SK-N-SH treated with all-trans-retinoic acid at 6 μM for 48 hours (cell line): ENCODE results near the gene KDM4B.

Source experiments
- ATAC-seq: fragments of 200-7000 bp; cut with Tn5 transposase; 3 replicates; pipeline ENCODE4 v1.9.1; 2020; ENCODE audit warnings: mild to moderate bottlenecking, moderate library complexity
- ARNTL ChIP-seq: fragments of 450-650 bp; formaldehyde crosslinking; IDR thresholded peaks from 2 replicates; pipeline ENCODE4 v1.5.0; 2020; ENCODE audit warnings: low read depth, mild to moderate bottlenecking, moderate library complexity, borderline replicate concordance
- BACH2 ChIP-seq: fragments of 250-450 bp; sonication (Bioruptor Pico); IDR thresholded peaks from 2 replicates; pipeline ENCODE4 v1.9.0; 2021; ENCODE audit warnings: mild to moderate bottlenecking, borderline replicate concordance
- CSDC2 ChIP-seq: fragments of 250-450 bp; sonication (Bioruptor Pico); IDR thresholded peaks from 2 replicates; pipeline ENCODE4 v1.5.0; 2020; ENCODE audit warnings: mild to moderate bottlenecking, moderate library complexity
- ESRRG ChIP-seq: fragments of 250-450 bp; sonication (Bioruptor Pico); IDR thresholded peaks from 2 replicates; pipeline ENCODE4 v1.6.1; 2021; ENCODE audit warnings: mild to moderate bottlenecking
- GLIS3 ChIP-seq: fragments of 250-450 bp; sonication (Bioruptor Pico); IDR thresholded peaks from 2 replicates; pipeline ENCODE4 v1.5.0; 2020; ENCODE audit warnings: mild to moderate bottlenecking, moderate library complexity
- ISL1 ChIP-seq: fragments of 250-450 bp; sonication (Bioruptor Pico); IDR thresholded peaks from 2 replicates; pipeline ENCODE4 v2.1.2; 2022; ENCODE audit warnings: mild to moderate bottlenecking, moderate library complexity
- OSR1 ChIP-seq: fragments of 250-450 bp; sonication (Bioruptor Pico); IDR thresholded peaks from 2 replicates; pipeline ENCODE4 v1.8.0; 2022; ENCODE audit warnings: moderate library complexity, mild to moderate bottlenecking, inconsistent platforms
- PPARA ChIP-seq: fragments of 250-450 bp; sonication (Bioruptor Pico); IDR thresholded peaks from 2 replicates; pipeline ENCODE4 v1.5.0; 2020; ENCODE audit warnings: mild to moderate bottlenecking, borderline replicate concordance
- RARB ChIP-seq: fragments of 250-450 bp; sonication (Bioruptor Pico); IDR thresholded peaks from 2 replicates; pipeline ENCODE4 v1.8.0; 2021; ENCODE audit warnings: mild to moderate bottlenecking, moderate library complexity
- SNAI2 ChIP-seq: fragments of 250-450 bp; sonication (Bioruptor Pico); IDR thresholded peaks from 2 replicates; pipeline ENCODE4 v1.5.0; 2020; ENCODE audit warnings: mild to moderate bottlenecking, moderate library complexity
- TCF4 ChIP-seq: fragments of 250-450 bp; sonication (Bioruptor Pico); IDR thresholded peaks from 2 replicates; pipeline ENCODE4 v1.8.0; 2021; ENCODE audit warnings: mild to moderate bottlenecking, moderate library complexity, borderline replicate concordance
- ZC3H10 ChIP-seq: fragments of 250-450 bp; sonication (Bioruptor Pico); IDR thresholded peaks from 2 replicates; pipeline ENCODE4 v1.5.1; 2021; ENCODE audit warnings: mild to moderate bottlenecking, moderate library complexity
- ZFP3 ChIP-seq: fragments of 250-450 bp; sonication (Bioruptor Pico); IDR thresholded peaks from 2 replicates; pipeline ENCODE4 v1.5.0; 2020; ENCODE audit warnings: mild to moderate bottlenecking, moderate library complexity
- ZFP30 ChIP-seq: fragments of 450-650 bp; formaldehyde crosslinking; IDR thresholded peaks from 2 replicates; pipeline ENCODE4 v1.5.0; 2022; ENCODE audit warnings: mild to moderate bottlenecking, moderate library complexity
- ZNF565 ChIP-seq: fragments of 450-650 bp; formaldehyde crosslinking; conservative IDR thresholded peaks from 2 replicates; pipeline ENCODE4 v1.5.0; 2020; ENCODE audit warnings: low read depth, mild to moderate bottlenecking, moderate library complexity
- ZNF70 ChIP-seq: fragments of 450-650 bp; formaldehyde crosslinking; IDR thresholded peaks from 2 replicates; pipeline ENCODE4 v1.5.0; 2020; ENCODE audit warnings: mild to moderate bottlenecking, moderate library complexity
- ZNF8 ChIP-seq: fragments of 450-650 bp; formaldehyde crosslinking; IDR thresholded peaks from 2 replicates; pipeline ENCODE4 v1.5.0; 2020; ENCODE audit warnings: mild to moderate bottlenecking, moderate library complexity
- TF ChIP-seq, protein P1 (sequence below): fragments of 250-450 bp; sonication (Bioruptor Pico); IDR thresholded peaks from 2 replicates; pipeline ENCODE4 v1.5.1; 2020; ENCODE audit warnings: low read depth, mild to moderate bottlenecking, moderate library complexity
- TF ChIP-seq, protein P2 (sequence below): fragments of 250-450 bp; sonication (Bioruptor Pico); IDR thresholded peaks from 2 replicates; pipeline ENCODE4 v1.8.0; 2021; ENCODE audit warnings: low read depth, mild to moderate bottlenecking, moderate library complexity, borderline replicate concordance
- TF ChIP-seq, protein P3 (sequence below): fragments of 250-450 bp; sonication (Bioruptor Pico); IDR thresholded peaks from 2 replicates; pipeline ENCODE4 v1.5.1; 2021; ENCODE audit warnings: mild to moderate bottlenecking, moderate library complexity
- TF ChIP-seq, protein P4 (sequence below): fragments of 250-450 bp; sonication (Bioruptor Pico); IDR thresholded peaks from 2 replicates; pipeline ENCODE4 v1.5.0; 2020; ENCODE audit warnings: mild to moderate bottlenecking, moderate library complexity

The KDM4B gene

DNA sequence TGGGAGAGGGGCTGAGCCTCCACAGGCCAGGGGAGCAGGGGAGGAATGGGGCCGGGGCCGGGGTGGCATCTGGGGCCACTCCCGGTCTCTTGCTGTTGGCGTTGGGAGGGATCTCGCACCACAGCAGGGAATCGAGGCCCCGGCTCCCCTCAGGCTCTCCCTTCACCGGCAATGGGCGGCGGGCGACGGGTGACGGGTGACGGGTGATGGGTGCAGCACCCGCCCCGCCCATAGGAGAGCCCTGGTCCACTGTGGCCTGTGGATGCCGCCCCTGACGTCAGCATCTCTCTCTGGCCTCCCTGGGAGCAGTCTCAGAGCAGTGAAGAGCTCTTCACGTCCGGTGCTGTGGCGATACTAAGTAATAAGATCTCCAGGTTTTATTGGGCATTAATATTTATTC is 133.6 kb downstream of the KDM4B start:
- ATAC-seq: no peak
- TF ChIP-seq RARB (CRISPR knock-in tag) (no peak), SNAI2 (no peak), PPARA (CRISPR knock-in tag) (no peak), OSR1 (no peak), ZNF70 (CRISPR knock-in tag) (no peak), ESRRG (no peak), ARNTL (no peak), ZNF8 (CRISPR knock-in tag) (no peak), ZFP30 (CRISPR knock-in tag) (no peak), TCF4 (CRISPR knock-in tag) (no peak), BACH2 (CRISPR knock-in tag) (no peak), ZFP3 (CRISPR knock-in tag) (no peak), ZNF565 (CRISPR knock-in tag) (no peak), ISL1 (CRISPR knock-in tag) (no peak), GLIS3 (CRISPR knock-in tag) (no peak), ZC3H10 (CRISPR knock-in tag) (no peak), CSDC2 (no peak)
- TF ChIP-seq, protein P1, sequence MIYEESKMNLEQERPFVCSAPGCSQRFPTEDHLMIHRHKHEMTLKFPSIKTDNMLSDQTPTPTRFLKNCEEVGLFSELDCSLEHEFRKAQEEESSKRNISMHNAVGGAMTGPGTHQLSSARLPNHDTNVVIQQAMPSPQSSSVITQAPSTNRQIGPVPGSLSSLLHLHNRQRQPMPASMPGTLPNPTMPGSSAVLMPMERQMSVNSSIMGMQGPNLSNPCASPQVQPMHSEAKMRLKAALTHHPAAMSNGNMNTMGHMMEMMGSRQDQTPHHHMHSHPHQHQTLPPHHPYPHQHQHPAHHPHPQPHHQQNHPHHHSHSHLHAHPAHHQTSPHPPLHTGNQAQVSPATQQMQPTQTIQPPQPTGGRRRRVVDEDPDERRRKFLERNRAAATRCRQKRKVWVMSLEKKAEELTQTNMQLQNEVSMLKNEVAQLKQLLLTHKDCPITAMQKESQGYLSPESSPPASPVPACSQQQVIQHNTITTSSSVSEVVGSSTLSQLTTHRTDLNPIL (CRISPR knock-in tag): no peak
- TF ChIP-seq, protein P2, sequence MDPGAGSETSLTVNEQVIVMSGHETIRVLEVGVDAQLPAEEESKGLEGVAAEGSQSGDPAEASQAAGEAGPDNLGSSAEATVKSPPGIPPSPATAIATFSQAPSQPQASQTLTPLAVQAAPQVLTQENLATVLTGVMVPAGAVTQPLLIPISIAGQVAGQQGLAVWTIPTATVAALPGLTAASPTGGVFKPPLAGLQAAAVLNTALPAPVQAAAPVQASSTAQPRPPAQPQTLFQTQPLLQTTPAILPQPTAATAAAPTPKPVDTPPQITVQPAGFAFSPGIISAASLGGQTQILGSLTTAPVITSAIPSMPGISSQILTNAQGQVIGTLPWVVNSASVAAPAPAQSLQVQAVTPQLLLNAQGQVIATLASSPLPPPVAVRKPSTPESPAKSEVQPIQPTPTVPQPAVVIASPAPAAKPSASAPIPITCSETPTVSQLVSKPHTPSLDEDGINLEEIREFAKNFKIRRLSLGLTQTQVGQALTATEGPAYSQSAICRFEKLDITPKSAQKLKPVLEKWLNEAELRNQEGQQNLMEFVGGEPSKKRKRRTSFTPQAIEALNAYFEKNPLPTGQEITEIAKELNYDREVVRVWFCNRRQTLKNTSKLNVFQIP: no peak
- TF ChIP-seq, protein P3, sequence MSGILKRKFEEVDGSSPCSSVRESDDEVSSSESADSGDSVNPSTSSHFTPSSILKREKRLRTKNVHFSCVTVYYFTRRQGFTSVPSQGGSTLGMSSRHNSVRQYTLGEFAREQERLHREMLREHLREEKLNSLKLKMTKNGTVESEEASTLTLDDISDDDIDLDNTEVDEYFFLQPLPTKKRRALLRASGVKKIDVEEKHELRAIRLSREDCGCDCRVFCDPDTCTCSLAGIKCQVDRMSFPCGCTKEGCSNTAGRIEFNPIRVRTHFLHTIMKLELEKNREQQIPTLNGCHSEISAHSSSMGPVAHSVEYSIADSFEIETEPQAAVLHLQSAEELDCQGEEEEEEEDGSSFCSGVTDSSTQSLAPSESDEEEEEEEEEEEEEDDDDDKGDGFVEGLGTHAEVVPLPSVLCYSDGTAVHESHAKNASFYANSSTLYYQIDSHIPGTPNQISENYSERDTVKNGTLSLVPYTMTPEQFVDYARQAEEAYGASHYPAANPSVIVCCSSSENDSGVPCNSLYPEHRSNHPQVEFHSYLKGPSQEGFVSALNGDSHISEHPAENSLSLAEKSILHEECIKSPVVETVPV (CRISPR knock-in tag): no peak
- TF ChIP-seq, all 23 proteins: peak for 0

DNA sequence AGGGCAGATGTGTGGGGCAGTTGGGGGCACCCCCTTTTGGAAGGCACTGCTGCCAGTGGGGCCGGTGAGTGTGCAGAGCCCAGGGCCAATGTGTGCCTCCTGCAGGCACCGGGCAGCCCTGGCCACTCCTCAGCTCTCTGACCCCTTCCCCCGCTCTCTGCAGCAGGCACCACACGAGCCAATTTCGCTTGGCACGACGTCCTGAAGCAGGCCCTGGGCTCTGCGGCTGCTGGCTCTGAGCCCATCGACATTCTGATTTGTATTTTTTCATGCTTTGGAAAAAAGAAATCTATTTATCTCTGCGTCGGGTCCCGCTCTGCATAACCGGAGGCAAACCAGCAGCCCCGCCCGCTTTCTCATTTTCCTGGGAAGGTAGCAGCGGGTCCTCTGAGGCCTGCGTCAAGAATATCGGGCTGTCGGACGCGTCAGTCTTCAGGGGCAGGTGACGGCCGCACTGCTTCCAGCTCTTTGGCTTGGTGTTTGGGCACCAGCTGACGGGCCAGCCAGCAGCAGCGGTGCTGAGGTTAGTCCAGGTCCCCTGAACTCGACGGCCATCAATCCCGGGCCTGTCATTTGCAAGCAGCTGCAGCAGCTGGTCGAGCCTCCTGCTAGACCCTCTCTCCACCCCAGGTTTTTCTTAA is 134.3 kb downstream of the KDM4B start:
- ATAC-seq: peak; percentile 94

DNA sequence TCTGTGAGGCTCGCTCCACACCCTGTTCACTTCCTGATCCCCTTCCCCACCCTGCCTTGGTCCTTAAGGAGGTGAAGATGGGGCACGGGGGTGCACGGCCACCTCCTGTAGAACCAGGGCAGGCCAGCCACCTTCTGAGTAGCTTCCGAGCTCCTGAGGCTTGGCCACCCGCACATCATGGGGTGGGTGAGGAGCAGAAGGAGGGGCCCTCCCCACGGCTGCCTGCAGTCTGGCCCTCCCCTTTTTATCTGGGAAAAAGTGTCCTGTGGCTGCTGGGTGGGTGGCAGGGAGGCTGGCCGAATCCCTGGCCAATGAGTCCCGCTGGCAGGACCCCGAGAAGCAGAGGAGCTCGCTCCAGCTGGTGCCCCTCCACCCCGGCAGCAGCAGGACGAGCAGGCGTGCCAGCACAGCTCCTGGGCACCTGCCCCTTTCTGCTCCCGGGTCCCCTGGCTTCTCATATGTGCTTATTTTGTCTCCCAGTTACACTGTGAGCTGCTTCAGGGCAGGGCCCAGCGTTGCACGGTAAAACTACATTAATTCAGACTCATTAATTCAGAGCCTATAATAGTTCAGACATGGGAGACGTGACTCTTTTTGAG is 135.0 kb downstream of the KDM4B start:
- ATAC-seq: no peak
- TF ChIP-seq GLIS3 (CRISPR knock-in tag): no peak
- TF ChIP-seq BACH2 (CRISPR knock-in tag): no peak
- TF ChIP-seq, all 23 proteins: peak for 0

More for the DNA sequence above, 134.3 kb downstream of the KDM4B start:
- TF ChIP-seq ZC3H10 (CRISPR knock-in tag) (no peak), TCF4 (CRISPR knock-in tag) (peak; percentile 33; the same call in 1 of the 2 replicates)
- TF ChIP-seq, protein P4, sequence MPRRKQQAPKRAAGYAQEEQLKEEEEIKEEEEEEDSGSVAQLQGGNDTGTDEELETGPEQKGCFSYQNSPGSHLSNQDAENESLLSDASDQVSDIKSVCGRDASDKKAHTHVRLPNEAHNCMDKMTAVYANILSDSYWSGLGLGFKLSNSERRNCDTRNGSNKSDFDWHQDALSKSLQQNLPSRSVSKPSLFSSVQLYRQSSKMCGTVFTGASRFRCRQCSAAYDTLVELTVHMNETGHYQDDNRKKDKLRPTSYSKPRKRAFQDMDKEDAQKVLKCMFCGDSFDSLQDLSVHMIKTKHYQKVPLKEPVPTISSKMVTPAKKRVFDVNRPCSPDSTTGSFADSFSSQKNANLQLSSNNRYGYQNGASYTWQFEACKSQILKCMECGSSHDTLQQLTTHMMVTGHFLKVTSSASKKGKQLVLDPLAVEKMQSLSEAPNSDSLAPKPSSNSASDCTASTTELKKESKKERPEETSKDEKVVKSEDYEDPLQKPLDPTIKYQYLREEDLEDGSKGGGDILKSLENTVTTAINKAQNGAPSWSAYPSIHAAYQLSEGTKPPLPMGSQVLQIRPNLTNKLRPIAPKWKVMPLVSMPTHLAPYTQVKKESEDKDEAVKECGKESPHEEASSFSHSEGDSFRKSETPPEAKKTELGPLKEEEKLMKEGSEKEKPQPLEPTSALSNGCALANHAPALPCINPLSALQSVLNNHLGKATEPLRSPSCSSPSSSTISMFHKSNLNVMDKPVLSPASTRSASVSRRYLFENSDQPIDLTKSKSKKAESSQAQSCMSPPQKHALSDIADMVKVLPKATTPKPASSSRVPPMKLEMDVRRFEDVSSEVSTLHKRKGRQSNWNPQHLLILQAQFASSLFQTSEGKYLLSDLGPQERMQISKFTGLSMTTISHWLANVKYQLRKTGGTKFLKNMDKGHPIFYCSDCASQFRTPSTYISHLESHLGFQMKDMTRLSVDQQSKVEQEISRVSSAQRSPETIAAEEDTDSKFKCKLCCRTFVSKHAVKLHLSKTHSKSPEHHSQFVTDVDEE (CRISPR knock-in tag): peak; percentile 48; the same call in 1 of the 2 replicates

DNA sequence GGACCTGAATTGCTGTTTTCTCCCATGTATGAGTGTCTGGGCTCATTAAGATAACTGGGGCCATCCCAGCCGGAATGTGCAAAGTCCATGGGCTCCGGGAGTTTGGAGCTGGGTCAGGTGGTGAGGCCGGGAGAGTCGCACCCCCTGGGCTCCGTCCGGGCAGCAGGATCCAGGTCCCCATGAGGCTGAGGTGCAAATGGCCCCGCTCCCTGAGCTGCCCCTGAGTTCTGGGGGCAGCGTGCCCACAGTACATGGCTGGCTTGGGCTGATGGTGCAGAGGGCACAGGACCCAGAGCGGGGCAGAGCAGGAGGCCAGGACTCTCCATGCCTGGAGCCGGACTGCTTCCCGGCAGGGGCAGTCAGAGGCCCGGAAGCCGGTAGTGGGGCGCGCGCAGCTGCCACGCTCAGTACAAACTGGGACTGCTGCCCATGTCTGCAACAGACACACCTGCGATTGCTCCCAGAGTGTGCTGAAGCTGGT is 136.0 kb downstream of the KDM4B start:
- no peak for TF ChIP-seq PPARA (CRISPR knock-in tag)
- TF ChIP-seq, protein P3 (CRISPR knock-in tag): no peak
- no peak for ATAC-seq
